ENCODE measurements around the gene STX10.

The STX10 gene

DNA sequence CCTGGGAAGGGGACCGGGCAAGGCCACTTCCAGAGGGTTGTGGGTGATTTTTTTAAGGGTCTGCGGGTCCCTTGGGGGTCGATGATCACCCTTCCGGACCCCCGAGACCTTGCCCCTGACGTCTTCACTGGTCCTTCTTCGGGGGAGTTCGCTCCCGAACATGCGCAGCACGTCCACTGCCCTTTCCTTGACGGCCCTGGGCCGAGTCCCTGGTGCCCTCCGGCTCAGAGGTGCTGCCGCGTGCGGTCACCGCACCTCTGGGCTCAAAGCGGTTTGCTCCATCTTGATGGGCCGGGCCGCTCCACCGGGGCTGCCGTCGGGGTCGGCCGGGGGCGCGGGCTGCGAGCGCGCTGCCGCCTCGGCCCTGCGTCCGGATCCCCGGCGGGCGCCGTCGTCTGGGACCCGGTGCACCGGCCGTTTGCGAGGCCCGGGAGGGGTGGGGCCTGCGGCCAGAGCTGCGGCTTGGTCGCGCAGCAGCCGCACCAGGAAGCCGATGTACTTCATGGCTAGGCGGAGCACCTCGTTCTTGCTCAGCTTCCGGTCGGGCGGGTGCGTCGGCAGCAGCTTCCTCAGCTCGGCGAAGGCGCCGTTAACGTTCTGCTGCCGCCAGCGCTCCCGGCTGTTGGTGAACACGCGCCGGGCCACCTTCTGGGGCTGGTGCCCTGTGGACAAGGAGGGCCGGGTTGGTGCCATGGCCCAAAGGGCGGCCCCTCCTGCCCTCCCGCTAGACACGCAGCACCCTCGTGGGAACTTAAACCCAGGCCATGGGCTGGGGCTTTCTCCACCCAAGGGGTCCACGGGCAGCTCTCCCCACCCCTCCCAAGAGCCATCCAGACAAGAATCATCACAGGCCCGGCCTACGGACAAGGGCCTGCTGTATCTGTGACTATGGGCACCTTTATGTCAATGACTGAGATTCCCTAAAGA is 50.8 kb downstream of the STX10 start:
- no peak overlapping the region for H3K4me3 ChIP-seq (replicated peaks; ENCODE audit: low read depth, low read length)
- peak; percentile 37 for DNase-seq (ENCODE audit: low read depth)
- TF ChIP-seq CTCF (IDR thresholded peaks at IDR 0.05; ENCODE audit: low read length, missing control alignments): no peak

DNA sequence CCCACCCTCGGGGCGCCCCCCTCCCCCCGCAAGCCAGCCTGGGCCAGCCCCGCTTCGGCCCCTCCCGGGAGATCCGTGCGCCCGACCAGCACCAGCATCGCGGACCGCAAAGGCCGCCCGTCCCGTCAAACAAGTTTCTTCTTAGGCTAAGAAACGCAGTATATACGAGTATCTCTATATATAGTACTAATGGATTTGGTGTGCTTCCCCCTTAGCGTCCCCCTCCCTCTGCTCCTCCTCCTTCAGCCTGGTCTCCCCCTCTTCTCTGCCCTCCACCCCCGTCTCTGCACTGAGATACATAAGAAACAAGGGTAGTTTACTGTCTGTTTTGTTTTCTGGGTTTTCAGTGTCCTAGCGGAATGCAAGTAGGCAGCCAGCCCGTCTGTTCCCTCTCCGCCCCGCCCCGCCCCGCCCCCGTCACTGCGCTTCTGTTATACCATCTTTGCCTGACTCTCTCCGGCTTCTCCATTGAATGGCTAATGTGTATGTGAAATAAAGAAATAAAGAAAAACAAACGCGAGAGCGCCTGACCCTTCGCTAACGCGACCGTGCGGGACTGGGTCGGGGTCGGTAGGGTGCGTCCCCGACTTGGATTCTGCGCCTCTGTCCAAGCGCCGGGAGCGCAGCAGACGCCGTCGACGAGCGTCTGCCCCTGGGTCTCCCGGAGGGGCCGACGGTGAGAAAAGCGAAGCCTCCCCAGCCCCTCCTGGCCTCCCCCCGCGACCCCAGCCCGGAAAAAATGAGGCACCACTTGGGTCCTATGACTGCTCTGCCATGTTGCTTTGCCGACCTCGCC is 51.7 kb downstream of the STX10 start:
- TF ChIP-seq CTCF (IDR thresholded peaks at IDR 0.05; ENCODE audit: low read length, missing control alignments): no peak
- no peak overlapping the region for H3K4me3 ChIP-seq (replicated peaks; ENCODE audit: low read depth, low read length)
- DNase-seq (ENCODE audit: low read depth): peak; percentile 40

DNA sequence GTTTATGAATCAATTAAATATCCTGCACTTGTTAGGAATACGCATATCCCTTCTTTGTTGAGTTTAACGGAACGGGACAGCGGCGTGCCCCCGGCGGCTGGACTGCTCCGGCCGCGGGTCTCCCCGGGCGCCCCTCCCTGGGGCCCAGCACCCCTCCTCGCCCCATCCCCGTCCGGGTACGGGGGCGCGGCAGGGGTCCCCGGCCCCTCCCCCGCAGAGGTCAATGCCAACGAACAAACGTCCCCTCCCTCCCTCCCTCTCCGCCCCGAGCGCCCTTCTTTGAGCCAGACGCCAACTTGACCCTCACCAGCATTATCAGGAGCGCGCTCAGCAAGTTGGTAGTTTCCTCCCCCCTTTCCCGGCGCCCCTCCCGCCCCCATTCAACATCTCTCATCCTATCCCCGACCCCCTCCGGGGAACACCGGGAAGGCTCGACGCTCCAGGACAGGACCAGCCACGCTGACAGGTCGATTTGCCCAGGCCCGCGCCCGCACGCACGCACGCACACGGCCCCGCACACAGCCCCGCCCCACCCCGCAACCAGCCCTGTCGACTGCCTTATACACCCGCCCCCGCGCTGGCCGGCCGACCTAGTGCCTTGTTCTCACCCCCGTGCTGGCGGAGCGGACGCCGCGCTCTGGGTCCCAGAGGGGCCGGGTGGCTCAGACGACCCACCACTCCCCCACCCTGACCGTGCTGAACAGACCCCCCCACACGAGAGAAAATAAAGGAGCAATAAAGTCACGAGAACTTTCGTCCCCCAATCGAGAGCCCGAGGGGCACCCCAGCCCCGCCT is 52.5 kb downstream of the STX10 start:
- no peak overlapping the region for H3K4me3 ChIP-seq (replicated peaks; ENCODE audit: low read depth, low read length)
- no peak for TF ChIP-seq CTCF (IDR thresholded peaks at IDR 0.05; ENCODE audit: low read length, missing control alignments)
- DNase-seq (ENCODE audit: low read depth): no peak

GRCh38 chr19:13097033-13097462 is 53.1 kb downstream of the STX10 start:
- DNase-seq (ENCODE audit: low read depth): no peak
- no peak overlapping the region for H3K4me3 ChIP-seq (replicated peaks; ENCODE audit: low read depth, low read length)

GRCh38 chr19:13095934-13096927 is 53.9 kb downstream of the STX10 start:
- TF ChIP-seq CTCF (IDR thresholded peaks at IDR 0.05; ENCODE audit: low read length, missing control alignments): peak; percentile 4
- H3K4me3 ChIP-seq (replicated peaks; ENCODE audit: low read depth, low read length): no peak overlapping the region
- DNase-seq (ENCODE audit: low read depth): no peak

More at GRCh38 chr19:13097033-13097462, 53.1 kb downstream of the STX10 start:
- TF ChIP-seq CTCF (IDR thresholded peaks at IDR 0.05; ENCODE audit: low read length, missing control alignments): no peak

Data from fibroblast of pulmonary artery (primary cell).